ENCODE results near the gene FMN1. TPM values are rescaled to one million over a fixed set of nuclear protein-coding genes. Genes with fewer than 3 reads are reported as not detected.
A peak's percentile ranks its signal among the peaks of the same experiment; 100 is the strongest.

The FMN1 gene
- polyA plus RNA-seq, 1 donor from 2014 or later: 0.40 TPM

- H3K79me2 ChIP-seq (replicated peaks; ENCODE audit: insufficient read depth, low read length): no peaks in the 10 kb centered on the region
- H4K20me1 ChIP-seq (ENCODE audit: insufficient read depth): no peaks in the 10 kb centered on the region
- TF ChIP-seq MXI1 (conservative IDR thresholded peaks at IDR 0.05; ENCODE audit: poor library complexity, severe bottlenecking) (no peak), EP300 (conservative IDR thresholded peaks at IDR 0.05; ENCODE audit: poor library complexity, severe bottlenecking) (peak; percentile 58), SMC3 (conservative IDR thresholded peaks at IDR 0.05; ENCODE audit: poor library complexity) (no peak), RAD21 (conservative IDR thresholded peaks at IDR 0.05) (no peak), REST (IDR thresholded peaks at IDR 0.05; ENCODE audit: borderline replicate concordance) (peak; percentile 94), EZH2 (IDR thresholded peaks at IDR 0.05; ENCODE audit: borderline replicate concordance, insufficient read depth, low read length, poor library complexity, severe bottlenecking) (no peak), POLR2AphosphoS5 (IDR thresholded peaks at IDR 0.05) (peak; percentile 21), CTCF (IDR thresholded peaks at IDR 0.05; ENCODE audit: poor library complexity, severe bottlenecking) (no peak), TAF1 (IDR thresholded peaks at IDR 0.05; ENCODE audit: low read depth) (no peak)
- H3K9me2 ChIP-seq (ENCODE audit: insufficient read depth, low read length): no peaks in the 10 kb centered on the region
- H3K27ac ChIP-seq (ENCODE audit: low read length): peak overlapping the region; percentile 3
- H3K4me2 ChIP-seq (ENCODE audit: low read length): no peak overlapping the region
- no peaks in the 10 kb centered on the region for H3K36me3 ChIP-seq (ENCODE audit: insufficient read depth, low read length)
- no peaks in the 10 kb centered on the region for H3K27me3 ChIP-seq (ENCODE audit: insufficient read depth, low read depth, low read length)
- peaks cover 2% of the 10 kb centered on the region for H3F3A ChIP-seq (ENCODE audit: insufficient read depth, low read length, poor library complexity, severe bottlenecking)
- H3K9ac ChIP-seq (ENCODE audit: low read length): no peak overlapping the region
- no peaks in the 10 kb centered on the region for H3K9me3 ChIP-seq (ENCODE audit: low read length)
- H2AFZ ChIP-seq (ENCODE audit: low read depth, low read length): no peak overlapping the region
- no peak overlapping the region for H3K4me3 ChIP-seq (ENCODE audit: low read length)
Measured at GRCh38 chr15:32922541-32922940, 272.0 kb downstream of the FMN1 start.

GRCh38 chr15:32919749-32920414 lies 274.6 kb downstream of the FMN1 start:
- Histone ChIP-seq H2AFZ (ENCODE audit: low read depth, low read length) (no peak overlapping the region), H3K9me2 (ENCODE audit: insufficient read depth, low read length) (no peaks in the 10 kb centered on the region), H3K79me2 (replicated peaks; ENCODE audit: insufficient read depth, low read length) (no peaks in the 10 kb centered on the region), H3F3A (ENCODE audit: insufficient read depth, low read length, poor library complexity, severe bottlenecking) (peaks cover 2% of the 10 kb centered on the region), H3K4me3 (ENCODE audit: low read length) (no peak overlapping the region), H3K9ac (ENCODE audit: low read length) (no peak overlapping the region), H3K9me3 (ENCODE audit: low read length) (no peaks in the 10 kb centered on the region), H3K36me3 (ENCODE audit: insufficient read depth, low read length) (no peaks in the 10 kb centered on the region), H4K20me1 (ENCODE audit: insufficient read depth) (no peaks in the 10 kb centered on the region), H3K27ac (ENCODE audit: low read length) (no peak overlapping the region), H3K27me3 (ENCODE audit: insufficient read depth, low read depth, low read length) (no peaks in the 10 kb centered on the region), H3K4me2 (ENCODE audit: low read length) (no peak overlapping the region)
- TF ChIP-seq EZH2 (IDR thresholded peaks at IDR 0.05; ENCODE audit: borderline replicate concordance, insufficient read depth, low read length, poor library complexity, severe bottlenecking): no peak
- TF ChIP-seq RAD21 (conservative IDR thresholded peaks at IDR 0.05): no peak
- TF ChIP-seq CTCF (IDR thresholded peaks at IDR 0.05; ENCODE audit: poor library complexity, severe bottlenecking): no peak
- TF ChIP-seq MXI1 (conservative IDR thresholded peaks at IDR 0.05; ENCODE audit: poor library complexity, severe bottlenecking): no peak
- no peak for TF ChIP-seq POLR2AphosphoS5 (IDR thresholded peaks at IDR 0.05)
- no peak for TF ChIP-seq TAF1 (IDR thresholded peaks at IDR 0.05; ENCODE audit: low read depth)
- TF ChIP-seq EP300 (conservative IDR thresholded peaks at IDR 0.05; ENCODE audit: poor library complexity, severe bottlenecking): no peak
- TF ChIP-seq REST (IDR thresholded peaks at IDR 0.05; ENCODE audit: borderline replicate concordance): no peak
- TF ChIP-seq SMC3 (conservative IDR thresholded peaks at IDR 0.05; ENCODE audit: poor library complexity): no peak
